GM10847 (cell line): ENCODE data around the gene ESYT3.

ENCODE experiments used
- POLR2A ChIP-seq: IDR thresholded peaks from 2 replicates; pipeline ENCODE4 v1.6.1; 2011; ENCODE audit not compliant: insufficient read length; ENCODE audit errors: extremely low read depth

Gene ESYT3

DNA sequence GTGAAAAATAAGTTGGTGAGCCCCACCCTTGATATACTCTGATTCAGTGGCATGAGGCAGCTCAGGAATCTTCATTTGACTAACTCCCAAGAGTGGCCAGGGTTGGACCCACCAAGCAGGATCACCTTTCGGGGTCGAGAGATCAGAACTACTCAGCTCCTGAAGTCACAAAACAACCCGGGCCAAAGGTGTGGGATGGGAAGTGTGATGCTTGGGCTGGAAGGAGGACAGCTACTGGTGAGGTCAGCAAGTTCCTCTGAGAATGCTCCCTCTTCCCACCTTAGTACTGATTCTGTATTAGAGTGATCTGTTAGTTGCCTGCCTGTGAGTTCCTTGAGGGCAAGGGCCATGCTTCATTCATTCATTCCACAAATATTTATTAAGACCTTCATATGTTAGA lies 15.1 kb downstream of the ESYT3 start:
- TF ChIP-seq POLR2A = no peak

DNA sequence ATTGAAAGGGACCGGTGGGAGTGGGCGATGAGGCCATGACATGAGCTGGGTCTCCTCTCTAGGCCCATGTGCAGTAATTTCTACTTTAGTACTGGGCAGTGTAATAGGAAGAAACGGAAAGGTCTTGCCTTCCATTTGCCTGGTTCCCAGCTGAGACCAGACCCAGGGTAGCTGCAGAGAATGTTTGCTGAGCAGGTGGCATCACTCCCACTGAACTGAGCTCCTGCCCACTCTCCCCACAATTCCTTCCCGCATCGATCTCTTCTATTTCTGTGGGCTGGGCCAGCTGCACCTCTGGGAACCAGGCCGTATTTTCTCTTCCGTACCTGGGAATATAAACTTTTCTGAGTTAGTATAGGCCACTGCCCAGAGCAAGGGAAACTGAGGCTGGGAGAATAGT lies 15.8 kb downstream of the ESYT3 start:
- no peak for TF ChIP-seq POLR2A

DNA sequence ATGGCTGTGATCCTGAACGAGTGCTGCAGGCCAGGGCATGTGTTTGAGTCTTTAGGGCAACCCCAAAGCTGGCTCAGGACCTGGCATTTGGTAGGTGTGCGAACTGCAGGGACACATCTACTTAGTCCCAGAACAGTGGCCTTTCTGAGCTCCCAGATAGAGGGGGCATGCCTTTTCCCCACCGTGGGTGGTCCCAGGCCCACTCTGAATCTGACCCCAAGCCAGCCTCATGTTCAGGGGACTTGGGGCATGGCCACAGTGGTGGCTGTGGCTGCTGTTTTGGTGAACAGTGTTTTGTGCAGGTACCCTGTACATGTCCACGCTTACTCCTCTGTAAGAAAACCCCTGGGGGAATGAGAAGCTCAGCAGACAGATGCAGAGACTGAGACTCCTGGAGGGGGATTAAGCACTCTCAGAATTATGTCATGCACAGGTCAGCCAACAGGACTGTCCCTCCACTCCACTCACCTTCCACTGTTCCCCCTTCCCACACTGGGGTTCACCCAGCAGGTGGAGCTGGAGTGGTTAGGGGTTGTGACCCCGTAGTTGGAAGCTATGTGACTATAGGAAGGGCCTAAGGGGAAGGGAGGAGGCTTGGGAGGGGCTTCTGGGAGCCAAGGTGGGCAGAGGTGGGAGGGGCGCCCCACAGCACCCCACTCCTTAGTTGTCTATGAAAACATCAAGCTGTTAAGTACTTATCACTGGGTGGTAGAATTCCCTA lies 16.4 kb downstream of the ESYT3 start:
- no peak for TF ChIP-seq POLR2A

DNA sequence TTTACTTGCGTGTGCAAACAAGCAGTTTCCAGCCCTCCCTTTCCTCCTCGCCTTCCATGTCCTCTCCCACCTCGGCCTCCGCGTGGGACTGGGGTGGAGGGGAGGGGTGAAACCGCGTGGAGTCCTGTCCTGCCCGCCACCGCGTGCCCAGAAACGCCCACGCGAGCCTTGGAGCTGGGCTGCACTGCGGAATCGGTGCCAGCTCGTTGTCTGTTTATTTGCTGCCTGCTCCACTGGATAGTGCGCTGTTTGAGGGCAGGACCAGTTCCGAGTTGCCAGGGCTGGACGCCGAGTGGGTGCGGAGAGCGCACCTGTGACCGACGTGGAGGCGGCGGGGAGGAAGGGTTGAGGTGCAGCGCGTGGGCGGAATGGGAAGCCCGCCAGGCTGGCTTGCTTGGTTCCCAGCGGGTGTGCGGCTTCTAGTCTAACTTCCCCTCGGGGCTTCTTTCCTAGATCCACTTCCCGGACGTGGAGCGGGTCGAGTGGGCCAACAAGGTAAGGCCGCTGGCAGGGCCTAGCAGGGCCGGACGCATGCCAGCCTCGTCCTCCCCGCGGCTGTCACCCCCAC lies 17.3 kb downstream of the ESYT3 start:
- no peak for TF ChIP-seq POLR2A

DNA sequence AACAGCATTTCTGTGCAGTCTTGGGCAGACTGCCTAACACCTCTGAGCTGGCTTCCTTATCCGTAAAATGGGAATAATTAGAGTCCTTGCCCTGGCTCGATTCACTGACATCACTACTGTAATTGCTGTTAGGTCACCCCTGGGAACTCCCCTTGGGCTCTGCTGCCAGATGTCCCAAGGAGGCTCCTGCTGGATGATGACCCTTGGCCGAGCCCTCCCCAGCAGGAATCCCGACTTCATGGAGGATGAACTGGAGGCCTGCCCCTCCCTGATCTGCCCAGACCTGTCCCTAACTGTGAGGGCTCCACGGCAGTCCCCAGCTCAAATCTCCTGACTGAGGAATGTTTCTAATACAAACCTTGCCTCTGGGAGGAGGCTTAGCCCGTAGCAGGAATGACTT lies 18.0 kb downstream of the ESYT3 start:
- no peak for TF ChIP-seq POLR2A

DNA sequence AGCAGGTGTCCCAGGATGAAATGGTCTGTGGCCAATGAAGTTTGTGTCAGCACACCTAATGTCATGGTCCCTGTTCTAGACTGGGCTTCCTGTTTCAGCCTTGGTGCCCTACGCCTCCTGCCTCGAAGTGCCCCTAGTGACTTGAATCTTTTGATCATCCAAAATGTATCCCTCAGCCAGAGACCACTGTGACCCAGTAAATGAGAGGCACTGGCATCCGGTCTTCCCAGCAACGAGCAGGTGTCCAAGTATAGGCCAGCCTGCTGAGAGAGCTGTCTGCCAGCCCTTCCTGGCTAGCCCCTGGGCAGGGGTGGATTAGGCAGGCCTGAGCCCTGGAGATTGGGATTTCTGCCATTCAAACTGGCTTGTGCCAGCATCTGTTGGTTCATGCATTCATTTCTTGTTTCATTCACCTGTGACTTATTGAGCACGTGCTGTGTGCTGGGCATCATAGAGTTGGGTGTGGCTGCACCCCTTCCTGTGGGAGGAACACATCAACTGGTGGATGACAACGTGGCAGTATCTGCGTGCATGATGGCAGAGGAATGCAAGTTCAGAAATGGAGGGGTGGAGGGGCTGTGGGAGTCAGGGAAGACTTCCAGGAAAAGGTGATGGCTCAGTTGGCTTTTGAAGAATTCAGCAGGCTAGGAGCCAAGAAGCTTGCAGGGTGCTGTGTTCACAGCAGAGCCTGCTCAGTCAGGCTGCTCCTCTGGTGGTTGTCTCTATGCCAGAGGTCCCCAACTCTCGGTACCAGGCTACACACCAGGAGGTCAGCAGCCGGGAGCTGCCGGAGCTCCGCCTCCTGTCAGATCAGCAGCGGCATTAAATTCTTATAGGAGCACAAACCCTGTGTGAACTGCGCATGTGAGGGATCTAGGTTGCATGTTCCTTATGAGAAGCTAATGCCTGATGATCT lies 21.6 kb downstream of the ESYT3 start:
- no peak for TF ChIP-seq POLR2A

DNA sequence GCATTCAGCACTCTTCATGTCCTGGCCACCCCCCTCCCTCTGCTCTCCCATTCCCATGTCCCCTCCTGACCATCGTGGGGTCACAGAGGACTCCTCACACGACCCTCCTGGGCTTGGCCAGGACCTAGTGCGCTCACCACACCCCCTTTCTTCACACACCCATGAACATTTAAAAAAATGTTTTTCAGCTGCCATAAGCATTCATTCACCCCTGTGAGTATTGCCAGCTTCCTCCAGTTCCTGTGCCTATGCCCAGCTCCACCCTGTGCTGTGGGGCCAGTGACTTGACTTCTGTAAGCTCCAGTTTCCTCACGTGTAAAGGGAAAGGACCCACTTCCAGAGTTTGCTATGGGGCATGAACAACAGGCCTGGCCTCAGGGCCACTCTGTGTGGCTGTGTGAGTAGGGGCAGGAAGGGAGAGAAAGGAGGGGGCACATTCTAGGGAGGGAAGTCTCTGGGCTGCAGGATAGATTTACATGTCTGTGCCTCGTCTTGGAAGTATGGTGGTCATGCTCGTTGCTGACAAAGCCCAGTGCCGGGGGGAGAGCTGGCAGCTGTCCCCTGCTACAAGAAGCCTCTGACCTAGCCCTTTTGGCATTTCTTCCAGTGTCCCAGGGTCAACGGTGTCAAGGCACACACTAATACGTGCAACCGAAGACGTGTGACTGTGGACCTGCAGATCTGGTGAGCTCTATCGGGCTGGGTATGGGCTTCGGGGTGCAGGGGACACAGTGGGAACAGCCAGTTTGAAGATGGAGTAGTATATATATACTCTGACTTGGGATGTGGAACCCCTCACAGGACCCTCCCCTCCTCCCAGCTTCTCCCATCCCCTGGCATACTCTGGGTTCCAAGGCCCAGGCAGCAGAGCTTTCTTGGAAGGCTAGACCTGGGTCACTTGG lies 22.8 kb downstream of the ESYT3 start:
- TF ChIP-seq POLR2A = no peak

DNA sequence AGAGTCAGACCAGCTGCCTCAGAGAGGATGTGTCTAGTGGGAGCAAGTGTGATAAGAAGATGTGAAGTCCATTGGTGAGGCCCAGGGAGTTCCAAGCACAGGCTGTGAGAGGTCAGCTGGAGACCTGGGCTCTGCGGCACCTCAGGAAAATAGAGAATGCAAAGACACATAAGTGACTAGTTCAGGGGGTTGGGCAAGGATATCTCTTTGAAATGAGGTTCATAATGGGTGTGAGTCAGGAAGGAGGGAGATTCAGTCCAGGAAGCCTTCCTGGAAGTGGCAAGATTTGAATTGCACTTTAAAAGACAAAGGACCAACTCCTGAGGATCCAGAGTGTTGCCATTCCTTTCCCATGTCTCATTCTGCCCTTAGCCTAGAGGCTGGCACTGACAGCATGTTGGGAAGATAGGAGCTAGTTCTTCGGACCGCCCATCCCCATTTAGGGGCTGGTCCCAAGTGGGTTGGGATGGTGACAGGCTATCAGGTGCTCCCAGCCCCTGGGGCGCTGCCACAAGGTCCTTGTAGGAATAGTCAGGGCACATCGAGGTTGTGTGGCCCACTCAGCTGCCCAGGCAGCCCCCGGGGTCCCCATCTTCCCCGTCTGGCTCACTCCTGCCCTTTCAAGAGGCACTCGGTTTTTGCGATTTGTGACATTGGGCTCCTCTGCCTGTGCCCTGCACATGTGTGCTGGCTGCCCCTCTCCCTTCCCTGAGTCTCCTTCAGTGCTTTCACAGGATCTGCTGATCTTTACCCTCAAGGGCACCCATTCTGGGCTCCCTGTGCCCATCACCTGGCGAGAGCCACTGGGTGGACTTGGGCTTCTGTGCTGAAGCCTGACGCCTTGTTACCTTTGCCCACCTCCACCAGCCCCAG lies 23.7 kb downstream of the ESYT3 start:
- TF ChIP-seq POLR2A = no peak

DNA sequence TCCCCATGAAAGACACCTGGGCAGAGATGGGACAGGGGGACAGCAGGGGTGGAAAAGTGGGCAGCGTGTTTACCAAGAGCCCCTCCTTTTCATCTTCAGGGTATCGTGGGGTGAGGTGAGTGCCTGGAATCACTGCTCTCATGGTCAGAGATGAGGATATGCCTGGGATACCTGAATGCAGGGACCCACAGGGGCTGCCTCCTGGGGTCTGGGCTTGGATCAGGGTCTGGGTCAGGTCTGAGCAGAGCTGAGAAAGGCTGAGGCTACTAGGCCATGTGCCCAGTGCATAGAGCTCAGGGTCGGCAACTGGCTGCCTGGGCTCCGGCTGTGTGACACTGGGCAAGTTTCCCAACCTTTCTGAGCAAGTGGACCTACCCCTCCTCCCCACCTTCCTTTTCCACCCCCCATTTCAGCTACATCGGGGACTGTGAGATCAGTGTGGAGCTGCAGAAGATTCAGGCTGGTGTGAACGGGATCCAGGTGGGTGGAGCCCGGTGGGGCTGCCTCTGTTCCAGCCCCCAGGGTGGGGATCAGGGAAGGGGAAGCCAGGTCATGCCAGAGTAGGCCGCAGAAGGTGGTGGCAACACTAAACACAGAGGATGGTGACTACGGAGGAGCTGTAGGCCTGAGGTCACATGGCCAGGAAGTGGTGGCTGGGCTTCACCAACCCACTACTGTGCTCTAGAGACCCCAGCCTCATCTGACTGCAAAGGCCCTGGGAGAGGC lies 24.5 kb downstream of the ESYT3 start:
- TF ChIP-seq POLR2A = no peak

DNA sequence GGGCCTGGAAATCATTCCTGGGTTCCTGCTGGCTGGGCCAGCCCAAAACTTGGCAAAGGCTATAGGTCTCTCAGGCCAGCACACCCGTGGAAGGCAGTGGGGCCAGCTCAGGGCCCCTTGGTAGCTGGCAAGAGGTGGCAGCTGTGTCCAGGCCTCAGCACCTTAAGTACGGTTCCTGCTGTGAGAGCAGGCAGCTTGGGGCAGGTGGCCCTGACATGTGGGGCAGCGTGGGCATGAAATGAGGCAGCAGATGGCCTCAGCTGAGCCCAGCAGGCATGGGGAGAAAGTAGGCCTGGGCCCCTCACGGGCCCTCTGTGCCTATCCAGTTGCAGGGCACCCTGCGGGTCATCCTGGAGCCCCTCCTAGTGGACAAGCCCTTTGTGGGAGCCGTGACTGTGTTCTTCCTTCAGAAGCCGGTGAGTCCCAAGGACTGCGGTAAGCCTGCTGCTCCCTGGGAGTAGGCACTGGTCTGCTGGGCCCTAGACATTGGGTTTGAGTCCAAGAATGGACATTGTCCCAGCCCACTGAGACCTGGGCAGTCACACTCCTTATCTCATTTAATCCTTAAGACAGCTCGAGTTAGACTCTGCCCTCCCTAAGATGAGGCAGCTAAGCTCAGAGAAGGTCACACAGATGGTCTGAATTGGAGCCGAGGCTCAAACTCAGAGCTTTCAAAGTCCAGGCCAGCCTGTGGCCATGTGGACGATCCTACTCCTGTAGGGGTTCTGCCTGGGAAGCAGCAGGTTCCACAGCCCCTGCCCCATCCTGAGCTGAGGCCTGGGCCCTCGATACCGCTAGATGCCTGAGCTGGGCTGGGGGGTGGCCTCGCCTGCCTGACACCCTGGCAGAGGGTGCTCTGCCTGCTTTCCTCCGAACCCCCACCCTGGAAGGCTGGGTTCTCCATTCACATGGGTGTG lies 25.5 kb downstream of the ESYT3 start:
- TF ChIP-seq POLR2A = no peak

DNA sequence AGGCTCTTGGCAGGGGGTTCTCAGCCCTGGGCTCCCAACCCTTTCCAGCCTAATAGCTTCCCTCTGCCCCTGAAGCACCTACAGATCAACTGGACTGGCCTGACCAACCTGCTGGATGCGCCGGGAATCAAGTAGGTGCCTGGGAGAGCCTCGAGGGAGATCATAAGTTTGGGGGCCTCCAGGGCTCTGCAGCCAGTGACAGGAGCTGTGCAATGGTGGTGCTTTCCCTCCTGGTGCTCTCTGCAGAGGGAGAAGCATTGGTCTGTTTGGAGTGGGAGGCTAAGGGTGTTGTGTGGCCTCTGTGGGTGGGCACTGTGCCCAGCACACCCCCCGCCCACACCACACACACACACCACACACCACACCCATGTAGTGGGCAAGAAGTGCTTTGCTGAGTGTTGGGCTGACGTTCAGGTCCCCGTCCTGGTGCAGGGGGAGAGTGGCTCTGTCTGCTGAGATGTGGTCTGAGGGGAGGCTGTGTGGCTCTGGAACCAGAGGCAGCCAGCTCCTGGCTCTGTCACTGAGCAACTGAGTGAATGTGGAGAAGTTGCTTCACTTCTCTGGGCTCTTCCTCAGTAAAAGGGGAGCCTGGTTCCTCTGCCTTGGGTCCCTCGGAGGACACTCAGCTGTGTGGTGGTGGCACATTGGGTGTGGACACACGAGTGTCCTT lies 26.3 kb downstream of the ESYT3 start:
- TF ChIP-seq POLR2A = no peak

DNA sequence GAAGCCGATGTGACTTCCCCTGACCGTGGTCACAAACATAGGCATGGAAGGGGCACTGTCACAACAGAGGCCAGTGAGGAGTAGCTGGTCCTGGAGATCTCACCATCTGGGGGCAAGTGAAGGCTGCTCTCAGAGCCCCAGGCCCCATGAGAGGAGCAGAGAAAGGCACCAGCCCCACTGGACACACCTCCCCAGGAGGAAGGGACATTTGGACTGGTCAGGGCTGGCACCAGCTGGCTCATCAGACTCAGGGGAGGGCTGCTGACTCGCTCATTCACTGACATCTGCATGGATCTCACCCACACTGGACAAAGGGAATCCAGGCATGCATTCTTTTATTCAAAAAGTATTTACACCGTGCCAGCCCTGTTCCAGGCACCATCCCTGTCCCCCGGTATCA lies 26.8 kb downstream of the ESYT3 start:
- no peak for TF ChIP-seq POLR2A
